Activated CD4-positive, alpha-beta T cell treated with anti-CD3 and anti-CD28 coated beads, Interleukin-10, Interleukin-2, amounts not matched to agents 100 ng/mL and 50 ng/mL, durations not matched to agents 16 hours and 8 hours (primary cell): ENCODE measurements around the gene MYH7.

Source experiments
- DNase-seq: peaks from one replicate; pipeline ENCODE4 v3.0.0-alpha.2; 2020

MYH7 gene

DNA sequence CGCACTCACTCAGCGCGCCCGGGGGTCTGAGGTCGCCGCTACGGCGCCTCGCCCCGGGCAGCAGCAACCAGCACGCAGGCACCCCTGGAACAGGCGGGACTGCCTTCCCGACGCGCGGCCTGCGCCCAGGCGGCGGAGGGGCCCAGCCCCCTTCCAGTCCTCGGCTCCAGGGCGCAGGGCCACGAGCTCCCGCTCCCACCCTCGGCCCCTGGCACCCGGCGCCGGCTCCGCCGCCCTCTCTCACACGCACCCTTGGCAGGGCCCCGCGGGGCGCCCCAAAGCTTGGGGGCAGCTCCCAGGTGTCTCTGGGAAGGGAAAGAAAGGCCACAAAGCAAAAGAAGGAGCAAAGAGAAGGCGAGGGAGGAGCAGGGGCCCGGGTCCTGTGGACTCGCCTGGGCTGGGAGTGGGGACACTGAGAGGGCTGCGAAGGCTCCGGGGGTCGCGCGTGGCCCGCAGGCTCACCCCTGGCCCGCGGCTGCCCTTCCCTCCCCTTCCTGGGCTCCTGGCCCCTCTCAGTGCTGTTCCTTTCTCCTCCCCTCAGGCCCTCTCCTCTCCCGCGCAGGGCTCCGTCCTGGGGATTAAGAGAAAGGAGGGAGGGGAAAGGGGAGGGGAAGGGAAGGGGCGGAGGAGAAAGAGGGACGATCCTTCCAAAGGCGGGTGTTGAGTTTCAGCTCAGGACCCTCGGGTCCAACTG lies 69.6 kb downstream of the MYH7 start:
- DNase-seq: no peak

DNA sequence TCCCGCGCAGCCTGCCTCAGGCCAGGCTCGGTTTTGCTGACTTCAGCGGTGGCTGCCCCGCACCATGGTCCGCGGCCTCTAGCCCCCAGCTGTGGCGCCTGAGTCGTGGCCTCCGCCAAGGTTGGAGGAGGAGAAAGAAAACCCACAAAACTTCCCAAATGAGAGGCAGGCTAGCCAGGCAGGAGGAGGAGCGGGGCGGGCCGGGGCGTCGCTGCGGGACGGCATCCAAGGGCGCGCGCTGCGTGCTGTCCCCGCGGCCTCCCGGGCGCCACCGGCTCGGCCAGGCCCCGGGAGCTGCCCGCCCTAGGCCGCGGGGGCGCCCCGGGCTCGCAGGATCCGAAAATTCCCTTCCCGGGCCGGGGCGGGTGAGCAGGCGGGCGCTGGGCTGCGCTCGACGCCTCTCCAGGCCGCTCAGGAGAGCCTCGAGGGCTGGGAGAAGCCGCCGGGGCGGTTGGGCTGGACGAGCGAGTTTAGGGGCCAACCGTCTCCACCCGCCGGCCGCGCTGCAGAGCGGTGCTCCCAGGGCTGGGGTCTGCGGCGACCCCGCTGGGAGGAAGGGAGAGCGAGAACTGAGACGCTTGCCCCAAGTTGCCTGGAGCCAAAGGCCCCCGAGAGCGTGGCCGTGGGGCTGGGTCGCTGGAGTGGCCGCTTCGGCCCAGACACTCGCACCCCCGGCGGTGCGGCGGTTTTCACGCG lies 70.3 kb downstream of the MYH7 start, which contains the start of gene EFS:
TSS of gene EFS (minus strand) at position 137 of the 696 bp plus-strand sequence. CDS start 147 bp downstream, outside the sequence.
- DNase-seq: no peak

GRCh38 chr14:23364164-23365035 lies 71.1 kb downstream of the MYH7 start:
- DNase-seq: no peak
